Activated CD4-positive, alpha-beta T cell treated with anti-CD3 and anti-CD28 coated beads, Interleukin-2, Interleukin-4, amounts not matched to agents 100 ng/mL and 50 ng/mL, durations not matched to agents 16 hours and 8 hours (primary cell): ENCODE measurements around the gene CEP68.
"Not testable (repeated sequence)": the region's sequence is repeated elsewhere in the genome, so short reads cannot be mapped to it uniquely, and the experiment has no call there.

Experiments used
- DNase-seq: peaks from one replicate; pipeline ENCODE4 v3.0.0-alpha.2; 2020; ENCODE audit warnings: low spot score

CEP68 gene

GRCh38 chr2:65130664-65131175 lies 74.5 kb downstream of the CEP68 start:
- DNase-seq = no peak

- not testable (repeated sequence) for DNase-seq
These were observed 76.7 kb downstream of the CEP68 start for GRCh38 chr2:65132930-65133329.

- DNase-seq = no peak
These were observed 77.4 kb downstream of the CEP68 start for GRCh38 chr2:65133626-65134025.

GRCh38 chr2:65134158-65134557 lies 77.9 kb downstream of the CEP68 start:
- no peak for DNase-seq

- no peak for DNase-seq
These were observed 80.0 kb downstream of the CEP68 start for GRCh38 chr2:65136253-65136652.
